GM18520 (cell line): ENCODE data around the gene DRC7.
"Not testable (repeated sequence)": the region's sequence is repeated elsewhere in the genome, so short reads cannot be mapped to it uniquely, and the experiment has no call there.

Source experiments
- ATAC-seq: cut with Tn5 transposase; IDR thresholded peaks from one replicate; pipeline ENCODE4 v1.9.1; 2021; ENCODE audit not compliant: unreplicated experiment

DRC7 gene

GRCh38 chr16:57778658-57779057, 84.1 kb downstream of the DRC7 start:
- no peak for ATAC-seq

DNA sequence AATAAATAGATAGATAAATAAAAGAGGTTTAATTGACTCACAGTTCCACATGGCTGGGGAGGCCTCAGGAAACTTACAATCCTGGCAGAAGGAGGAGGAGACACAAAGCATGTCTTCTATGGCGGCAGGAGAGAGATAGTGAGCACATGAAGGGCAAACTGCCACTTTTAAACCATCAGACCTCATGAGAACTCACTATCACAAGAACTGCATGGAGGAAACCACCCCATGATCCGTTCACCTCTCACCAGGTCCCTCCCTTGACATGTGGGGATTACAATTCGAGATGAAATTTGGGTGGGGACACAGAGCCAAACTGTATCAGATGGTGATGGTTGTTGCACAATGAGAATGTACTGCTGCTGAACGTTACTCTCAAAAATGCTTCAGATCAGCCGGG, 85.2 kb downstream of the DRC7 start:
- not testable (repeated sequence) for ATAC-seq

DNA sequence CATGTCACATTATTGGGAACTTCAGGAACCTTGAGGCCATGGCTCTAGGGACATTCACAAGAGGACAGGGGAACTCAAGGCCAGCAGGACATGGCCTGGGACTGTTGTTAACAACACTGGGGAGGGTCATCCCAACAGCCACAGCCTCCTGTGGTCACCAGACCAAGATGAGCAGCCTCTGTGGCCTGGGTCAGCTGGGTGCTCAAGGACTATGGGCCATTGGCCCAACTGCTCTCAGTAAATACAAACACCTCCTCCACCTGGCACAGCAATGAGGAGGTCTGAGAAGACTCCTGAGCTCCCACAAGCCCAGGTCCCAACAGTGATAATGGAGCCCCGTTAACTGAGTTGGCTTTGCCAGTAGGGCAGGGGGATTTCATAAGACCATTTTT, 86.7 kb downstream of the DRC7 start:
- no peak for ATAC-seq
